IgD-negative memory B cell (primary cell): ENCODE data around the gene LCE6A. TPM values are rescaled to one million over a fixed set of nuclear protein-coding genes. Genes with fewer than 3 reads are reported as not detected.

Experiments
- H3K27ac Mint-ChIP-seq, 3 donors: one replicate each; pipeline ENCODE4 v1.8.0; 2020 to 2022; ENCODE audit warnings: mild to moderate bottlenecking in 3 of 3, mixed read lengths in 3 of 3, moderate library complexity in 1 of 3
- H3K27me3 Mint-ChIP-seq: one replicate; pipeline ENCODE4 v1.8.0; 2021; ENCODE audit warnings: mixed read lengths
- H3K36me3 Mint-ChIP-seq: one replicate; pipeline ENCODE4 v1.8.0; 2020; ENCODE audit warnings: mild to moderate bottlenecking, mixed read lengths
- H3K4me1 Mint-ChIP-seq, 3 donors: one replicate each; pipeline ENCODE4 v1.8.0; 2020 to 2022; ENCODE audit warnings: mixed read lengths in 3 of 3, mild to moderate bottlenecking in 1 of 3
- H3K4me3 Mint-ChIP-seq, 4 donors: one replicate each; pipeline ENCODE4 v1.8.0; 2020 to 2022; ENCODE audit warnings: mild to moderate bottlenecking in 4 of 4, mixed read lengths in 4 of 4, moderate library complexity in 3 of 4
- H3K9me3 Mint-ChIP-seq, 3 donors: one replicate each; pipeline ENCODE4 v1.8.0; 2020 to 2021; ENCODE audit warnings: mixed read lengths in 3 of 3, mild to moderate bottlenecking in 1 of 3
- polyA plus RNA-seq: library from polyadenylated mRNA; unstranded; fragments of 300-500 nt; fragmentation: Illumina TruSeq; gene quantifications from one replicate; pipeline ENCODE4 v1.2.3, GENCODE V29; 2021

LCE6A gene, protein sequence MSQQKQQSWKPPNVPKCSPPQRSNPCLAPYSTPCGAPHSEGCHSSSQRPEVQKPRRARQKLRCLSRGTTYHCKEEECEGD
- polyA plus RNA-seq = not detected

DNA sequence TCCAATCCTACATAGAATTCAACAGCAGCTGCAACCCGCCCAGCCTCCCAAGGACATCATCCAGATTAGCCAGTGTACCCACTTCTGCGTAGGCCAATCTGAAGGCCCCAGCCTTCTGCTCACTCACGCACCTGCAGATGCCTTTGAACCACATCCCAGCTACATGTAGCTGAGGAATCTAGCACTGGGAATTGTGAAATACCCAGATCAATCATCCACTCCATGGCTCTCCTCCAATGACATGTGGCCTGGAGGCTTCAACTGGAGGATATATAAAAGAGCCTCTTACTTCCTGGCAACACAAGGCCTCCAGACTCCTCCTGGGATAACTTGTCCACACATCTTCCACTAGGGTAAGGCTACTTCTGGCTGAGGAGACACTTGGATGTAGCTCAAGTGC lies at the start of gene LCE6A:
Gene LCE6A (plus strand): TSS at position 301 of the 400 bp plus-strand sequence. CDS start 665 bp downstream, outside the sequence.
- Mint-ChIP-seq H3K27ac (no peak within 1 kb of the TSS), H3K36me3 (no peaks in the 10 kb centered on the region), H3K9me3 (no peaks in the 10 kb centered on the region), H3K4me3 (no peak within 1 kb of the TSS), H3K27me3 (peaks cover 14% of the 10 kb centered on the region), H3K4me1 (no peaks in the 10 kb centered on the region)

GRCh38 chr1:152795686-152796085 lies 47.0 kb upstream of the LCE6A start:
- no peaks in the 10 kb centered on the region for H3K36me3 Mint-ChIP-seq
- H3K27me3 Mint-ChIP-seq = peaks cover 6% of the 10 kb centered on the region
- peaks cover 0 to 2% (median 2%) of the 10 kb centered on the region in 3 donors for H3K9me3 Mint-ChIP-seq
- H3K27ac Mint-ChIP-seq = no peak overlapping the region
- no peak overlapping the region for H3K4me3 Mint-ChIP-seq
- H3K4me1 Mint-ChIP-seq = no peaks in the 10 kb centered on the region

DNA sequence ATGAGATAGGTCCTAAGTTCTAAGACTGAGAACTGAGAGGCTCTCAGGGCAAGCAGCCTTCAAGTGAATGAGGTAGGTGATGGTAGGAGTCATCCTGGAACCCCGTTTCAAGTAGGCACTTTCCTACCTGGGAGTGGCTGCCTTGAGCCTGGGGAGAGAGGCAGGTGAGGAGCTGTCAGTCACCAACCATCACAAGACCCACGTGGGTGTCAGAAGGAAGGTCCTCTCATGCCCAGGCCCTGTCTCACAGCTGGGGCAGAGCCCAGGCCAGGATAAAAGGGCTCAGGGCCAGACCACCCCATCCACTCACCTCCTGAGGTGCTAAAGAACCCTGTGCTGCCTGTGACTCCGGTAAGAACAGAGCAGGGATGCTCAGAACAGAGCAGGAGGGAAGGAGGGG lies 46.2 kb upstream of the LCE6A start, which contains the start of gene LCE1D:
Gene LCE1D (plus strand): TSS at position 301 of the 400 bp plus-strand sequence. CDS start 1,074 bp downstream, outside the sequence.
- Mint-ChIP-seq H3K9me3 (peaks cover 0 to 2% (median 2%) of the 10 kb centered on the region in 3 donors), H3K4me1 (no peaks in the 10 kb centered on the region), H3K4me3 (no peak within 1 kb of the TSS), H3K27me3 (peaks cover 11% of the 10 kb centered on the region), H3K27ac (no peak within 1 kb of the TSS), H3K36me3 (no peaks in the 10 kb centered on the region)

DNA sequence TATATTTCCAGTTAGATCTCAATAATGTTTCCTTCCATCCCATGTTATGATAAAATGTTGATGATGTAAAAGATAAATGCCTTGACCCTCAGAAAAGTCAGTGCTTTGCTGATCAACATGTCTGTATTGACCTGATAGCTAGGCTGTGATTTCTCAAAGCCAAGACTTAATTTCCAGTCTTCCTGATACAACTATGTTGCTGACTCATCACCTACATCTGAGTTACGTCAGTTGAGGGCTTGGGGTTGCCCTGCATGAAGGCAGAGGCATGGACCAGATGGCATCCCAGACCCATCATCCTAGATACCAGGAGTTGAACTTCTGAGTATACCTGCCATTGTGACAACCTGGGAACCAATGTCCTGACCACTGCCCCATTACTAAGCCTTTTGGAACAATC lies 41.3 kb upstream of the LCE6A start:
- H3K4me3 Mint-ChIP-seq = no peak overlapping the region
- no peaks in the 10 kb centered on the region for H3K4me1 Mint-ChIP-seq
- H3K9me3 Mint-ChIP-seq = peaks cover 0 to 2% (median 2%) of the 10 kb centered on the region in 3 donors
- no peaks in the 10 kb centered on the region for H3K36me3 Mint-ChIP-seq
- H3K27ac Mint-ChIP-seq = no peak overlapping the region
- H3K27me3 Mint-ChIP-seq = peaks cover 13% of the 10 kb centered on the region

GRCh38 chr1:152806576-152806975 lies 36.1 kb upstream of the LCE6A start, which contains the start of gene LCE1C:
Gene LCE1C (minus strand): TSS chr1:152806651. CDS start chr1:152805478, 1,173 bp downstream.
- peaks cover 7% of the 10 kb centered on the region for H3K27me3 Mint-ChIP-seq
- no peak within 1 kb of the TSS for H3K27ac Mint-ChIP-seq

GRCh38 chr1:152811050-152811449 lies 31.6 kb upstream of the LCE6A start:
- H3K27me3 Mint-ChIP-seq = peaks cover 3% of the 10 kb centered on the region
- no peaks in the 10 kb centered on the region for H3K4me1 Mint-ChIP-seq
- no peaks in the 10 kb centered on the region for H3K36me3 Mint-ChIP-seq
- H3K9me3 Mint-ChIP-seq = peaks cover 0 to 3% (median 0%) of the 10 kb centered on the region in 3 donors
- H3K4me3 Mint-ChIP-seq = no peak overlapping the region
- no peak overlapping the region for H3K27ac Mint-ChIP-seq

More at GRCh38 chr1:152806576-152806975, 36.1 kb upstream of the LCE6A start, which contains the start of gene LCE1C:
- Mint-ChIP-seq H3K4me1 (no peaks in the 10 kb centered on the region), H3K4me3 (no peak within 1 kb of the TSS), H3K36me3 (no peaks in the 10 kb centered on the region), H3K9me3 (peaks cover 0 to 3% (median 0%) of the 10 kb centered on the region in 3 donors)

DNA sequence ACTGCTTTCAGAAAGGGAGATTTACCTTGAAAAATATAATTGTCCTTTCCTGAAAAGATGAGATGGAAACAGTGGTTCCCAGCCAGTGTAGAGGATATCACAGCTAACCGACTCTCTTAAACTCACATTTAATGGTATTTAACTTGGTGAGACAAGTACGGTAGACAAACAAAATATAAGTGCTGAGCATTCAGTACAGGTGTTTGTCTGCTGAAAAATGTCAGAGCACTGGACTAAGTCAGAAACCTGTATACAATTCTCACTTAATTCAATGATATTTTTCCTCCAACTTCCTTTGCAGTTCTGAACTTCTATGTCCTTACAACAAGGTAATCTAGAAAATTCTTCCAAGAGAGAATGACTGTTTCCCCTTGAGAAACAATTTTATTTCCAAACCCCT lies 31.0 kb upstream of the LCE6A start, which contains the start of gene LCE1B:
Gene LCE1B (plus strand): TSS at position 301 of the 400 bp plus-strand sequence. CDS start 476 bp downstream, outside the sequence.
- Mint-ChIP-seq H3K36me3 (no peaks in the 10 kb centered on the region), H3K27me3 (peaks cover 3% of the 10 kb centered on the region), H3K4me3 (no peak within 1 kb of the TSS), H3K27ac (no peak within 1 kb of the TSS), H3K4me1 (no peaks in the 10 kb centered on the region), H3K9me3 (peaks cover 0 to 3% (median 0%) of the 10 kb centered on the region in 3 donors)

GRCh38 chr1:152817309-152817708 lies 25.3 kb upstream of the LCE6A start:
- Mint-ChIP-seq H3K27ac (no peak overlapping the region), H3K4me3 (no peak overlapping the region), H3K9me3 (no peaks in the 10 kb centered on the region), H3K4me1 (peaks cover 0 to 4% (median 3%) of the 10 kb centered on the region in 3 donors), H3K36me3 (no peaks in the 10 kb centered on the region), H3K27me3 (no peaks in the 10 kb centered on the region)

DNA sequence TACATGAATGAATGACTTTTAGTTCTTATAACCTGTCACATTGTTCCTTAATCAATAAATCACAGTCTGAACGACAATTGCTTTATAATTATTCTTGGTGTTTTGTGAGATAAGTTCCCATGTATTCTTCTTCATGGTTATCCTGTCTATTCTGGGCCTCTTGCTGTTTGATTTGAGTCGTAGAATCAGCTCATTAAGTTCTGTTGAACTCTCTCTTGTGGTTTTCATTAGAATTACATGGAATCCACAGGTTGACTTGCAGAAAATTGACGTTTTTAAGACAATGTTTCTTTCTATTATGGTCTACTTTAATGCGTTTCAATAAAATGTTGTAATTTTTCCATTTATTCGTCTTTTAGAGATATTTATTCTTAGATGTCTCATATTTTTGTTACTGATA lies 19.4 kb upstream of the LCE6A start:
- Mint-ChIP-seq H3K27me3 (peaks cover 9% of the 10 kb centered on the region), H3K27ac (no peak overlapping the region), H3K4me3 (no peak overlapping the region), H3K36me3 (no peaks in the 10 kb centered on the region), H3K4me1 (peaks cover 0 to 4% (median 3%) of the 10 kb centered on the region in 3 donors), H3K9me3 (peaks cover 0 to 2% (median 0%) of the 10 kb centered on the region in 3 donors)

GRCh38 chr1:152824964-152825363 lies 17.7 kb upstream of the LCE6A start:
- H3K27me3 Mint-ChIP-seq = peaks cover 19% of the 10 kb centered on the region
- peaks cover 0 to 2% (median 0%) of the 10 kb centered on the region in 3 donors for H3K9me3 Mint-ChIP-seq
- H3K27ac Mint-ChIP-seq = no peak overlapping the region
- no peak overlapping the region for H3K4me3 Mint-ChIP-seq
- H3K36me3 Mint-ChIP-seq = peaks cover 1% of the 10 kb centered on the region
- H3K4me1 Mint-ChIP-seq = peaks cover 0 to 4% (median 3%) of the 10 kb centered on the region in 3 donors

GRCh38 chr1:152827173-152827572 lies 15.5 kb upstream of the LCE6A start, which contains the start of gene LCE1A:
Gene LCE1A (plus strand): TSS chr1:152827473. CDS start chr1:152827473, 0 bp downstream.
- H3K9me3 Mint-ChIP-seq = peaks cover 0 to 5% (median 2%) of the 10 kb centered on the region in 3 donors
- H3K27me3 Mint-ChIP-seq = peaks cover 24% of the 10 kb centered on the region
- peaks cover 1% of the 10 kb centered on the region for H3K36me3 Mint-ChIP-seq
- no peak within 1 kb of the TSS for H3K4me3 Mint-ChIP-seq
- no peak within 1 kb of the TSS for H3K27ac Mint-ChIP-seq
- no peaks in the 10 kb centered on the region for H3K4me1 Mint-ChIP-seq

- Mint-ChIP-seq H3K4me1 (no peaks in the 10 kb centered on the region), H3K9me3 (no peaks in the 10 kb centered on the region), H3K27me3 (no peaks in the 10 kb centered on the region), H3K27ac (no peak overlapping the region), H3K4me3 (no peak overlapping the region), H3K36me3 (no peaks in the 10 kb centered on the region)
These were observed 5.8 kb upstream of the LCE6A start for GRCh38 chr1:152836870-152837269.

DNA sequence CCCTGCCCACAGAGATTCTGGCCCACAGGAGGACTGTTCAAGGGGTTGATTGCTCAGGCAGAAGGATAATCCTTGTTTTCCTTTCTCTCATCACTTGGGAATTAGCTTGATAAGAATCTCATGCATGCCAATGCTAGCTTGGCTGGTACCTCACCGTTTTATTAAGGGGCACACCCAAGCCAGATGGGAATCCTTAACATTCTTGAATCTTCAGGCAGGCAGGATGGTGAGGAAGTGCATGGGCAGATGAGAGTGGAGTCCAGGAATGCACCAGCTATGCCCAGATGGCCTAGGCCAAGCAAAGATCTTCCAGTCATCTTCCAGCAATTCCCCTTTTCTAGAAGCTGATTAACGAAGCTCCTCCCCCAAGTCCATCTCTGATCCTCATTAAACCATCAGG lies 13.0 kb downstream of the LCE6A start:
- H3K27me3 Mint-ChIP-seq = peaks cover 12% of the 10 kb centered on the region
- H3K9me3 Mint-ChIP-seq = no peaks in the 10 kb centered on the region
- no peaks in the 10 kb centered on the region for H3K4me1 Mint-ChIP-seq
- H3K4me3 Mint-ChIP-seq = no peak overlapping the region
- H3K36me3 Mint-ChIP-seq = no peaks in the 10 kb centered on the region
- H3K27ac Mint-ChIP-seq = no peak overlapping the region

- H3K9me3 Mint-ChIP-seq = no peaks in the 10 kb centered on the region
- H3K36me3 Mint-ChIP-seq = no peaks in the 10 kb centered on the region
- no peak overlapping the region for H3K4me3 Mint-ChIP-seq
- no peaks in the 10 kb centered on the region for H3K4me1 Mint-ChIP-seq
- H3K27ac Mint-ChIP-seq = no peak overlapping the region
- peaks cover 20% of the 10 kb centered on the region for H3K27me3 Mint-ChIP-seq
These were observed 15.4 kb downstream of the LCE6A start for GRCh38 chr1:152858062-152858461.

DNA sequence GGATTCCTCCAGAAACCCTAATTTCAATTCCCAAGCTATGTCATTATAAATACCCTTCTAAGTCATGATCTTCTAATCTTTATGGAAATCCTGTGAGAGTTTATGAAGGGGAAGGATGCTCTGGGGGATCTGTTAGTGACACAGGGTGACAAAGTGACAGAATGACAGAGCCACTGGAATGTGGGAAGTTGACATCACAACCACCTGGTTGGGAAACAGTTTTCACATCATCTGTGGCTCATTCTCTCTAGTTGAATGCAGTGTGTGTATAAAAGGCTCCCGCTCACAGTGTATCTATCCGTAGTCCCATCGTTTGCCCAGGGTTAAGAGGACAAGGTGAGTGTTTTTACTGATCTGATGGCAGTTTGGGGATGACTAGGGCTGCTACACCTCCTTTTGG lies 17.0 kb downstream of the LCE6A start, which contains the start of gene LCE7A:
Gene LCE7A (plus strand): TSS at position 301 of the 400 bp plus-strand sequence. CDS start 702 bp downstream, outside the sequence.
- Mint-ChIP-seq H3K36me3 (no peaks in the 10 kb centered on the region), H3K4me1 (no peaks in the 10 kb centered on the region), H3K4me3 (no peak within 1 kb of the TSS), H3K9me3 (no peaks in the 10 kb centered on the region), H3K27me3 (peaks cover 20% of the 10 kb centered on the region), H3K27ac (no peak within 1 kb of the TSS)

GRCh38 chr1:152860129-152860528 lies 17.5 kb downstream of the LCE6A start:
- no peaks in the 10 kb centered on the region for H3K36me3 Mint-ChIP-seq
- no peaks in the 10 kb centered on the region for H3K9me3 Mint-ChIP-seq
- H3K4me3 Mint-ChIP-seq = no peak overlapping the region
- no peaks in the 10 kb centered on the region for H3K4me1 Mint-ChIP-seq
- no peak overlapping the region for H3K27ac Mint-ChIP-seq
- H3K27me3 Mint-ChIP-seq = peaks cover 20% of the 10 kb centered on the region
